H9 (cell line): Measurements from ENCODE around the gene PRORP. TPM values are rescaled to one million over a fixed set of nuclear protein-coding genes. Genes with fewer than 3 reads are reported as not detected.

Experiments used
- DNase-seq: peaks from one replicate; pipeline ENCODE4 v3.0.0-alpha.2; 2017
- H2AFZ ChIP-seq: one replicate; pipeline ENCODE4 v1.6.1; 2013; ENCODE audit warnings: mild to moderate bottlenecking, low read length, control low read depth, moderate library complexity
- H2AK5ac ChIP-seq: 2 replicates; pipeline ENCODE4 v1.6.1; 2013; ENCODE audit warnings: low read length, control low read depth, mixed read lengths; ENCODE audit not compliant: insufficient read length
- H2BK120ac ChIP-seq: one replicate; pipeline ENCODE4 v1.6.1; 2013; ENCODE audit warnings: low read depth, mild to moderate bottlenecking, low read length, control low read depth, inconsistent platforms; ENCODE audit not compliant: poor library complexity, severe bottlenecking
- H2BK12ac ChIP-seq: 2 replicates; pipeline ENCODE4 v1.6.1; 2013; ENCODE audit warnings: low read length, control low read depth, mixed read lengths, low read depth; ENCODE audit not compliant: insufficient read length
- H2BK15ac ChIP-seq: 2 replicates; pipeline ENCODE4 v1.6.1; 2013; ENCODE audit warnings: low read depth, low read length, control low read depth
- H2BK20ac ChIP-seq: one replicate; pipeline ENCODE4 v1.6.1; 2013; ENCODE audit warnings: low read depth, mild to moderate bottlenecking, low read length, control low read depth, inconsistent platforms; ENCODE audit not compliant: poor library complexity, severe bottlenecking
- H2BK5ac ChIP-seq: 2 replicates; pipeline ENCODE4 v1.6.1; 2013; ENCODE audit warnings: low read length, control low read depth, mixed read lengths; ENCODE audit not compliant: insufficient read length
- H3K14ac ChIP-seq: 2 replicates; pipeline ENCODE4 v1.6.1; 2013; ENCODE audit warnings: low read length, control low read depth; ENCODE audit not compliant: insufficient read depth
- H3K18ac ChIP-seq: 2 replicates; pipeline ENCODE4 v1.6.1; 2013; ENCODE audit warnings: low read depth, mild to moderate bottlenecking, mixed read lengths, low read length, control low read depth; ENCODE audit not compliant: insufficient read length
- H3K23ac ChIP-seq: 2 replicates; pipeline ENCODE4 v1.6.1; 2013; ENCODE audit warnings: low read length, control low read depth, mixed read lengths, low read depth; ENCODE audit not compliant: insufficient read length
- H3K23me2 ChIP-seq: 2 replicates; pipeline ENCODE4 v1.6.1; 2013; ENCODE audit warnings: low read depth, mild to moderate bottlenecking, mixed read lengths, low read length, control low read depth; ENCODE audit not compliant: insufficient read length, poor library complexity, severe bottlenecking
- H3K27ac ChIP-seq: 2 replicates; pipeline ENCODE4 v1.5.1; 2013; ENCODE audit warnings: low read length, control low read depth, mixed read lengths, low read depth; ENCODE audit not compliant: insufficient read length
- H3K27me3 ChIP-seq: 2 replicates; pipeline ENCODE4 v1.6.1; 2013; ENCODE audit warnings: low read length, control low read depth, inconsistent platforms; ENCODE audit not compliant: insufficient read depth
- H3K4ac ChIP-seq: 2 replicates; pipeline ENCODE4 v1.6.1; 2013; ENCODE audit warnings: low read depth, mild to moderate bottlenecking, control low read depth, inconsistent platforms, low read length, moderate library complexity
- H3K4me1 ChIP-seq: 2 replicates; pipeline ENCODE4 v1.6.1; 2013; ENCODE audit warnings: low read length, control low read depth, inconsistent platforms; ENCODE audit not compliant: insufficient read depth
- H3K4me2 ChIP-seq: 2 replicates; pipeline ENCODE4 v1.6.1; 2013; ENCODE audit warnings: low read length, control low read depth, mixed read lengths; ENCODE audit not compliant: insufficient read length, insufficient read depth
- H3K56ac ChIP-seq: 2 replicates; pipeline ENCODE4 v1.6.1; 2013; ENCODE audit warnings: low read depth, mild to moderate bottlenecking, mixed read lengths, low read length, control low read depth; ENCODE audit not compliant: insufficient read length
- H3K79me1 ChIP-seq: 2 replicates; pipeline ENCODE4 v1.6.1; 2013; ENCODE audit warnings: low read depth, mild to moderate bottlenecking, moderate library complexity, low read length, control low read depth, inconsistent platforms; ENCODE audit not compliant: insufficient read depth, poor library complexity, severe bottlenecking
- H3K79me2 ChIP-seq: 2 replicates; pipeline ENCODE4 v1.6.1; 2013; ENCODE audit warnings: low read length, control low read depth, inconsistent platforms; ENCODE audit not compliant: insufficient read depth
- H3K9ac ChIP-seq: 2 replicates; pipeline ENCODE4 v1.6.1; 2013; ENCODE audit warnings: low read length, control low read depth, mixed read lengths; ENCODE audit not compliant: insufficient read length; ENCODE audit errors: extremely low read depth
- H3K9me3 ChIP-seq: one replicate; pipeline ENCODE4 v1.6.1; 2013; ENCODE audit warnings: low read depth, low read length, inconsistent platforms; ENCODE audit not compliant: control insufficient read depth
- H3T11ph ChIP-seq: one replicate; pipeline ENCODE4 v1.6.1; 2013; ENCODE audit warnings: mild to moderate bottlenecking, low read length, control low read depth, inconsistent platforms
- H4K20me1 ChIP-seq: one replicate; pipeline ENCODE4 v1.6.1; 2013; ENCODE audit not compliant: control insufficient read depth, insufficient read length, insufficient read depth
- H4K5ac ChIP-seq: 2 replicates; pipeline ENCODE4 v1.6.1; 2013; ENCODE audit warnings: low read depth, mild to moderate bottlenecking, mixed read lengths, low read length, control low read depth; ENCODE audit not compliant: insufficient read length
- H4K8ac ChIP-seq: replicated peaks from 2 replicates; pipeline ENCODE4 v1.6.1; 2013; ENCODE audit warnings: low read length, control low read depth, mixed read lengths, low read depth; ENCODE audit not compliant: insufficient read length
- H4K91ac ChIP-seq: 2 replicates; pipeline ENCODE4 v1.6.1; 2013; ENCODE audit warnings: low read depth, mild to moderate bottlenecking, moderate library complexity, mixed read lengths, low read length, control low read depth; ENCODE audit not compliant: insufficient read length
- H3K27ac Mint-ChIP-seq, 3 experiments: 2 replicates in 2 of 3; 3 replicates in 1 of 3; pipeline ENCODE4 v1.8.0; 2020 to 2021; ENCODE audit warnings: mixed read lengths in 3 of 3, mild to moderate bottlenecking in 1 of 3, moderate library complexity in 1 of 3
- H3K27me3 Mint-ChIP-seq: 2 replicates; pipeline ENCODE4 v1.8.0; 2021; ENCODE audit warnings: low read depth, mild to moderate bottlenecking, moderate library complexity, mixed read lengths
- H3K36me3 Mint-ChIP-seq, 3 experiments: 2 replicates in 2 of 3; 3 replicates in 1 of 3; pipeline ENCODE4 v1.8.0; 2020 to 2021; ENCODE audit warnings: low read depth in 3 of 3, mixed read lengths in 3 of 3; ENCODE audit not compliant: insufficient read depth in 1 of 3
- H3K4me1 Mint-ChIP-seq, 2 experiments: 2 replicates each; pipeline ENCODE4 v1.8.0; 2020; ENCODE audit warnings: mixed read lengths in 2 of 2
- H3K4me3 Mint-ChIP-seq, 2 experiments: 2 replicates in 1 of 2; 3 replicates in 1 of 2; pipeline ENCODE4 v1.8.0; 2020 to 2021; ENCODE audit warnings: mild to moderate bottlenecking in 2 of 2, mixed read lengths in 2 of 2, moderate library complexity in 1 of 2
- H3K9me3 Mint-ChIP-seq, 2 experiments: 2 replicates in 1 of 2; 3 replicates in 1 of 2; pipeline ENCODE4 v1.8.0; 2020; ENCODE audit warnings: mild to moderate bottlenecking in 2 of 2, mixed read lengths in 2 of 2, moderate library complexity in 1 of 2
- WGBS: extraction: QIAGEN DNeasy Blood & Tissue Kit; methylation state at CpG from one replicate; pipeline ENCODE4 v1.1.7; 2013; ENCODE audit warnings: missing lambda C conversion rate, low lambda C conversion rate, mixed read lengths; ENCODE audit not compliant: insufficient read length; ENCODE audit errors: extremely low coverage; 5-methylcytosine and 5-hydroxymethylcytosine counted together
- total RNA-seq: library from RNA; stranded (reverse); gene quantifications from 2 replicates; pipeline ENCODE4 v1.2.1, GENCODE V29; 2021
- TF ChIP-seq, protein P1 (sequence below): fragments of 200-600 bp; sonication (generic); conservative IDR thresholded peaks from 3 replicates; pipeline ENCODE4 v1.8.0; 2021; ENCODE audit warnings: antibody characterized with exemption, mild to moderate bottlenecking

The PRORP gene
- total RNA-seq, 1 experiment from 2014 or later: 37.7 TPM

DNA sequence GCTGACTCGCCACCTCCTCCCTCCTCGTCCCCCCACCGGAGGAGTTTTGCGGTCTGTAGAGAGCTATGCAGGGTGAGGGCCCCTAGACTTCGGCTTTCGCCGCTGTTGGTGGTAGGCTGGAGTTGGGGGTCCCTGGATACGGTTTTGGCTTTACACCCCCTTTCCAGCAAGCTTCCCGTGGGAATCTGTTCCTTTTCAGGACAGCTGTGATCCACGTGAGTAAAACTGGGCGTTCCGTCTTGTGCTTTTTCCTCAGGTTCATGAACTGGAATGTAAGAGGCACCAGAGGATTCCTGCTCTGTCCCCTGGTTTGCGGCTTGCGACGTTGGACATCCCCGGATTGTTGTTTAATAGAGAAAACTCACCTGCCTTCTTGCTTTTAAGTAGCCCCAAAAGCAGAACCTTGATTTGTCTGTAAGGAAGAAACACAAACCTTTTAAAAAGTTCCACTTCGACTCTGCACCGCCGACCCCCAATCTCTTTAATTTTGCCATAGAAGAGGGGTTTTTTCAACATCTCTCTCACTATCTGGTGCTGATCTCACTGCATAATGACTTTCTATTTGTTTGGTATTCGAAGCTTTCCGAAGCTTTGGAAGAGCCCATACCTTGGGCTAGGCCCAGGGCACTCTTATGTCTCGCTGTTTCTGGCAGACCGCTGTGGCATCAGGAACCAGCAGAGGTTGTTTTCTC lies 490 bp downstream of the PRORP start:
- peak overlapping the region; percentile 96 for H3K9ac ChIP-seq
- no peak overlapping the region for H4K91ac ChIP-seq
- peak overlapping the region; percentile 97 for H4K8ac ChIP-seq
- no peak overlapping the region for H2BK120ac ChIP-seq
- peak overlapping the region; percentile 100 for H4K5ac ChIP-seq
- peaks cover 14 to 17% of the 10 kb centered on the region in 2 experiments for H3K4me1 Mint-ChIP-seq
- H3K36me3 Mint-ChIP-seq: peaks cover 2 to 36% (median 27%) of the 10 kb centered on the region in 3 experiments; a peak in 5 of 7 replicates
- H4K20me1 ChIP-seq: no peaks in the 10 kb centered on the region
- H3K27me3 Mint-ChIP-seq: no peaks in the 10 kb centered on the region
- no CpG with 5 or more reads among the region's 23 CpGs for WGBS
- H2BK15ac ChIP-seq: no peak overlapping the region
- no peaks in the 10 kb centered on the region for H3K9me3 ChIP-seq
- H2BK12ac ChIP-seq: no peak overlapping the region
- no peak overlapping the region for H3K23ac ChIP-seq
- no peak overlapping the region for H2AK5ac ChIP-seq
- no peaks in the 10 kb centered on the region for H3K79me2 ChIP-seq
- peak overlapping the region; percentile 47 for H3K4me2 ChIP-seq
- no peak overlapping the region for H2BK20ac ChIP-seq
- H3K27me3 ChIP-seq: no peaks in the 10 kb centered on the region
- H3K4me1 ChIP-seq: no peaks in the 10 kb centered on the region
- peak overlapping the region; percentile 91 to 96 for H3K4me3 Mint-ChIP-seq
- H2BK5ac ChIP-seq: no peak overlapping the region
- DNase-seq: no peak
- H3K27ac Mint-ChIP-seq: peak overlapping the region; percentile 100
- peak overlapping the region; percentile 98 for H3K56ac ChIP-seq
- H3T11ph ChIP-seq: no peak overlapping the region
- peak overlapping the region; percentile 96 for H3K27ac ChIP-seq
- peak overlapping the region; percentile 100 for H3K18ac ChIP-seq
- H3K9me3 Mint-ChIP-seq: no peaks in the 10 kb centered on the region; a peak in 1 of 5 replicates
- TF ChIP-seq, protein P1, sequence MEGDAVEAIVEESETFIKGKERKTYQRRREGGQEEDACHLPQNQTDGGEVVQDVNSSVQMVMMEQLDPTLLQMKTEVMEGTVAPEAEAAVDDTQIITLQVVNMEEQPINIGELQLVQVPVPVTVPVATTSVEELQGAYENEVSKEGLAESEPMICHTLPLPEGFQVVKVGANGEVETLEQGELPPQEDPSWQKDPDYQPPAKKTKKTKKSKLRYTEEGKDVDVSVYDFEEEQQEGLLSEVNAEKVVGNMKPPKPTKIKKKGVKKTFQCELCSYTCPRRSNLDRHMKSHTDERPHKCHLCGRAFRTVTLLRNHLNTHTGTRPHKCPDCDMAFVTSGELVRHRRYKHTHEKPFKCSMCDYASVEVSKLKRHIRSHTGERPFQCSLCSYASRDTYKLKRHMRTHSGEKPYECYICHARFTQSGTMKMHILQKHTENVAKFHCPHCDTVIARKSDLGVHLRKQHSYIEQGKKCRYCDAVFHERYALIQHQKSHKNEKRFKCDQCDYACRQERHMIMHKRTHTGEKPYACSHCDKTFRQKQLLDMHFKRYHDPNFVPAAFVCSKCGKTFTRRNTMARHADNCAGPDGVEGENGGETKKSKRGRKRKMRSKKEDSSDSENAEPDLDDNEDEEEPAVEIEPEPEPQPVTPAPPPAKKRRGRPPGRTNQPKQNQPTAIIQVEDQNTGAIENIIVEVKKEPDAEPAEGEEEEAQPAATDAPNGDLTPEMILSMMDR: no peak
- no peak overlapping the region for H3K4ac ChIP-seq
- no peak overlapping the region for H2AFZ ChIP-seq
- H3K79me1 ChIP-seq: peaks cover 2% of the 10 kb centered on the region
- H3K23me2 ChIP-seq: peaks cover 16% of the 10 kb centered on the region
- H3K14ac ChIP-seq: peak overlapping the region; percentile 100; the same call in 1 of the 2 replicates
